Activated CD8-positive, alpha-beta memory T cell treated with anti-CD3 and anti-CD28 coated beads for 24 hours (primary cell): ENCODE data around the gene HTR4.

Experiments used
- DNase-seq: peaks from one replicate; pipeline ENCODE4 v3.0.0-alpha.2; 2020

The HTR4 gene

DNA sequence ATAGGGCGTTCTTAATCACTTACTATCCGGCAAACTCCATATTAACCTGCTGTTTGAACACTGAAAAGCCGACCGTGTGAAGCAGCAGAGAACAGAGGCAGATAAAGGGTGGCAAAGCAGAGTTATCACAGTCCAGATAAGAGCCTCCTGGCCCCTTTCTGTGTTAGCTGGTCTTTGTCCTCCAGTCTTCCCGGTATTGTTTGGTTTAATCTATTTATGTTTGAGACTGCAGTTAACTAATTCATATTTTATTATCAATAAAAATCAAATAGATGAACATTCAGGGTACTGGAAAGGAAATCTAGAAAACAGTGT lies 6.0 kb upstream of the HTR4 start:
- no peak for DNase-seq

DNA sequence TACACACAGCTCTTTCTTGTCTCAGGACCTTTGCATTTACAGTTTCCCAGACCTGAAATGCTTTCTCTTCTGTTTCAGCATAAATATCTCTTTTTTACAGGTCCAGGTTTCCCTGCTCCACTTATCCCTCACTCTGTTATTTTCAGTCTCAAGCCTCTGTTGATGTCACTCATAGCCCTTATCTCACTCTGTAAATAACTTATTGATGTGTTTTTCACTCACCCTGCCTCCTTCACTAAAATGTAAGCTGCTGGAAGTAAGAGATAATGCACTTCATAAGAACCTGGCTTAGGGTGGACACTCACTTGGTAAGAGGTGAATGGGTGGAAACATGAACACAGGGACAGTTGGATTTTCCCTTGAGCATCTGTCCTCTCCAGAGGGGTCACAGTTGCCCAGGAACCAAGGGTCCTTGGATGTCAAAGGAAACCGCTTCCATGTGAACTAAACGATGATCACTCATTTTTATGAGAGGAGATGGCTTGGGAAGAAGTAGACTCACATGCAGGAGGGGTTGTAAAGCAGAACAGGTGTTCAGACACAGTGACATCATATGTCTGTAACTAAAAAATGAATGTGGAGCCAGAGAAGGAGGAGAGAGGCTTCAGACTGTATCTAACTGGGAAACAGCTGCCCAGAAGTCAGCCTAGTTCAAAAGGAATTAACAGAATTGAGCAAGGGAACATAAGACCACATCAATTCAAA lies 5.5 kb upstream of the HTR4 start:
- no peak for DNase-seq

DNA sequence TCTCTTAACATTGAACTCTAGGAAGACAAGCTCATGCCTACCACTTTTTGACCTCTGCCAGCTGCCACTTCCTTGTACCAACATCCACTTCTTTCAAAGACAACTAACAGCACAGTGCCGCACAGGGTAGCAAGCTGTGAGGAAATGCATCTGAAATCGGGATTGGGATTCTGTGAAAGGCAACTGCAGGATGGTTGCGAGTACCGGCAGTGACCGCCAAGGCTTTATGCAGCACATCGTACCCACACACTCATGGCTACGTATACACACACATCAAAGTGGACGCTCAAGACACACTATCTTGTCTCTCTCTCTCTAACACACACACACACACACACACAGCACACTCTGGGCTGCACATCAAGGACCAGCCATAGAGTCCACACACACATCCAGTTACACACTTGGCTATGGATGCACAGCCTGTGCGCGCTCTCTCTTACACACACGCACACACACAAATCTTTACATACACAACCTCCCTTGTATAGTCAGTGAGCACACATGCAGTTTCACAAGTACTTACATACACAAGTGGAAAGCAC lies 964 bp downstream of the HTR4 start:
- DNase-seq: no peak

DNA sequence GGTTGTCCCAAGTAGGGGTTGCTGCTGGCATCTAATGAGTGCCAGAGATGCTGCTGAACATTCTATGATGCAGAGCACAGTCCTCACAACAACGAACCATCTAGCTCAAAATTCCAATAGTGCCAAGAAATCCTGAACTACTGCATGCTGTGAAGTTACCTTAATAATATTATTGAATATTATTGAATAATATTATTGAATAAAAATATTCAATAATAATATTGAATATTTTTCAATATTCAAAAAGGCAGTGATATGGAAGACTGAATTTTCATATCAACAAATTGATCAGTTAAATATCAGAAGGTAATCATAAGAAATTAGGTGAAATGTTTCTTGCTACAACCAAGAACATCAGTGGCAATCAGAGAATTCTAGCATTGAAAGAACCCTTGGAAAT lies 2.8 kb downstream of the HTR4 start:
- DNase-seq: no peak

DNA sequence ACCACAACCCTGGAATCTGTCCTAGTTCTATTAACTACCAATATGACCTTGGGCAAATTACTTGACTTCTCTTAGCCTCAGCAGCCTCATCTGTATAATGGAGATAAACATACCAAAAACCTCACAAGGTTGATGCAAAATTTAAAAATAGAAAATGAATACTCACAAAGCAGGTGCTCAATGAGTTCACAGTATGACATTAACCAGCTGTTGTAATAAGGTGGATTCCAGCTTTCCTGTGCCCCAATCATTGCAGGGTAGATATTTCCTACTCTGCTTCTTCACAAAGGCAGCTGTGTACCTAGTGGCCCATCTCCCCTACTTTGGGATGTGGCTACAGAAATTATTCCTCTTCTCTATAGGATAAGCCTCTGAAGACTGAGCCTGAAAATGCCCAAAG lies 8.8 kb downstream of the HTR4 start:
- no peak for DNase-seq

DNA sequence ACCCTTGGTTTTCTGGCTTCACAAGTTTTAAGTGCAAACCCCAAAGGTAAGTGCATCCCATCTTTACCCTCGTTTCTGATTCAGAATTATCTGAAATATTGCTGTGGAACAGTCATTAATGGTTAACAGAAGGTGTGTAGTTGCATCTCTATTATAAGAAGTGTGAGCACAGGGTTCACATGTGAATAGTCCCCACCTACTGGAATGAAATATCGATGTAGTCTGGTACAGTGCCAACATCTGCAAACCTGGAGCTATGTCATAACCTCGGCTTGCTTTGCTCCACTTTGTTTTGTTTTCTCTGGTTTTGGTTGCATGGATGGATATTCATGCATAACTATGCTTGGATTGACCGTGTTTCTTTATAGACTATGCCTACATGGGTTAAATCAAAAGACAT lies 12.6 kb downstream of the HTR4 start:
- DNase-seq: no peak

DNA sequence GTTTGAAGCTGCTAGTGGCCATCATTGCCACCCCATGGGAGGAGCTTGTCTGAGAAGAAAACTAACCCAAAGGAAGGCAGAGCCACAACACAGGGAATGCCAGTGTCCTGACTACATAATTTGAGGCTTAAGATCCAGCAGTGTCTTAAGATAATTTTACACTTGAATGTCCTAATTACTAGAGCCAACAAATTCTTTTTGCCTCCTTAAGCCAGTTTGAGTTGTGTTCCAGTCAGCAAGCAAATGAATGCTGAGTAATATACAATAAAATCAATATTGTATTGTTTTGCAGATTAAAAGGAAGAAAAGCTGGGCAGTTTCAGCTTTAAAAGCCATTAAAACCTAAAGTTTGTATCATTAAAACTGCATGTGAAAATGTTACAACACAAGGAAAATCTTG lies 13.9 kb downstream of the HTR4 start:
- no peak for DNase-seq

DNA sequence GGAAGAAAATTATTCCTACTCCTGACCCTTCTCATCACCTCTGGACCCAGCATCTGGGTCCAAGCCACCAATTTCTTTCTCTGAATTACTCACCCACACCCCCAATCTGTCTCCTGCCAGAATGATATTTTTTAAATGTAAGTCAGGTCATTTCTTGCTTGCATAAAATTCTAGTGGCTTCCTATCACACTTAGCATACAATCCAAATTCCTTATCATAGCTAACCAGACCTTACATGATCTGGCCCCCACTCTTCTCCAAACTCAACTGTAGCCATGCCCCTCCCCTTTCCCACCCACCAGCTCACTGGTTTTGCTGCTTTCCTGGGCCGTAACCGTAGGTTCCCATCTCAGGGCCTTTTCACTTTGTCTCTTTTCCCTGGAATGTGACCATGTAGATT lies 15.2 kb downstream of the HTR4 start:
- DNase-seq: no peak

DNA sequence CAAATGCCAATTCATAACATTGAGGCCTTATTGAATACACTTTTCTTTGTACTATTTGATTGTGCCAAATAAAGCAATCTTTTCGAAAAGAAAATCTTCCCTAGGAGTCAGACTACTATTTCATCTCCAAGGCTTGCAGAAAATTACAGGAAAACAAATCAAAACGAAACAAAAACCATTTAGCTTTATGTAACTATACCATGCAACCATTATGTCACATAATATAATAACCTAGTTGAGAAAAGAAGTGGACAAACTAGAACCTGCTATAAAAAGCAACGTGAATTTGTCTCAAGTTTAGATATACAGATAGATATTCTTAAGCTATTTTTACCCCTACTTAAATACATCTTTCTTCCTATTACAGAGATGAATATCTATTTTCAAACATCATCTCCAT lies 18.0 kb downstream of the HTR4 start:
- no peak for DNase-seq

DNA sequence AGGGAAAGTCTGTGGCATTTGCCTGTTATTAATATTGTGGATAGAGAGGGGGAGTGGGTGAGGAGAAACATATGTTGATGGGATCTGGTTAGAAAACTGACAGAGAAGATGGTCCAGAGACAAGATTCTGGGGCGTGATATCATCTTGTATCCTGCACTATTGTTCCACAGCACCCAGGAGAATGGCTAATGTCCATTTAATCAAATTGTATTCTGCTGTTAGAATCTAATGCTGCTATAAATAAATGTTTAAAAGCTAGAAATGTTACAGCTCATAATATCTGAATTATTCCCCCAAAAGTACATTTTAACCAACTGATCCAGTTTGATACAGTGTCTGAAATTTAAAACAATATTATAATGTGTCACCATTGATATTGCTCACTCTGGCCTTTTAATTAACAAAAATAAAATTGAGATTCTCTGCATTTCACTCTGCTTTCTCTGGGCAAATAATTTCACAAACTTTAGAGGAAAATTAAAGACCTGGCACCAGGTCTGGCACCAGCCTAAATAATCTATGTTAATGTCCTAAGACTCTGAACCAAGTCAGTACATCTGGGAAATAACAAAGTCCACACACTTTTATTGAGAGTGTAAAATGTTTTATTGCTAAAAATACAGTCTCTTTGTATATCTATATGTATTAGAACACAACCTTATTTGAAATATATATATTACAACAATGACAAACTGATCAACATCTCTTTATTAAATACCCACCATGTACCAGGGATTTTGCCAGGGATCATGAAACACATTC lies 18.8 kb downstream of the HTR4 start:
- no peak for DNase-seq

DNA sequence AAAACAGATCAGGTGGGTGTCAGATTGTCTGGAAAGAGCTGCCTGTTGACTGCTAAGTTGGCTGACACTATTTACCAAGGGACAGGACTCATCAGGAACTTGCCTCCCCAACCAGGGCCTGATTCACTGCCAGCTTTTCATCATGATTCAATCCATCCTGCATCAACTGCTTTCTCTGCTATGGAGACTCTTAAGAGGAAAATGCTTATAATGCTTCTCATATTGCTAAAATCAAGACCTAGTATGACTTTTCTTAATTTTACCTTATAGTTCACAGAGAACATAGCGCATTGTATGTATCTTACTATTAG lies 21.3 kb downstream of the HTR4 start:
- DNase-seq: no peak

DNA sequence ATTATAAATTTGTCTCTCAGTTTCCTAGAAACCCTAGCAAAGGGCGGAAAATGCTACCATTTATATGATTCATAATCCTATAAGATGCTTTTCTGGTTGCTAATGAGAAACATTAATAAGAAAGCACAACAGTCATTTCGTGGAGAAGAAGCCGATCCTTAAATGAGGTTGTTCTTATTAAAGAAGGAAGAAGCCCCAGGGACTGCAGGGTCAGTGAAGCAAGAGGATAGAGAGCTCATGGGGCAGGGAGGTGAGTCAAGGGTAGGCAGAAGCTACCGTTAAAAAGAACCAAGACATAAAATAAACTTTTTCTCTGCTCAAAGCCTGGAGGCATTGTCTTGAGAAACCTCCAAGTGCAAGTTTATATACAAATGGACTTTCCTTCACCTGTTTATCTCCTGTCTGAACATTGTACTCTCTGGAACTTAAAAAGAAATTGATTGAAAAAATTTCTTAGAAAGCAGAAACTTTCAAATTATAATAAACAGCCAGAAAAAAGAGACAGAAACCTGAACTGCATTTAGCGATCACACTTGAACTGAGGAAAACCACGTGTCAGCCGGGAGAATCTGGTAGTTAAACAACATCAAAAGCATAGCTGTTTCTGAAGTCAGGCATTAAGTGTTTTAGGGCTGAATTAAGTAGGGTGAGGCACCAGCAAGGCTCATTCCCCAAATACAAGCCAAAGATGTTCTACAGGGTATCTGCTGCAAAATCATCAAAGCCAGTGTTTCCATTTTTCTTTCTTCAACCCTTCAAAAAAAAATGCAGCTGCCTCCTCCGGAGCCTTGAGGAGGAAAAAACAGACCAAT lies 21.9 kb downstream of the HTR4 start:
- DNase-seq: no peak

DNA sequence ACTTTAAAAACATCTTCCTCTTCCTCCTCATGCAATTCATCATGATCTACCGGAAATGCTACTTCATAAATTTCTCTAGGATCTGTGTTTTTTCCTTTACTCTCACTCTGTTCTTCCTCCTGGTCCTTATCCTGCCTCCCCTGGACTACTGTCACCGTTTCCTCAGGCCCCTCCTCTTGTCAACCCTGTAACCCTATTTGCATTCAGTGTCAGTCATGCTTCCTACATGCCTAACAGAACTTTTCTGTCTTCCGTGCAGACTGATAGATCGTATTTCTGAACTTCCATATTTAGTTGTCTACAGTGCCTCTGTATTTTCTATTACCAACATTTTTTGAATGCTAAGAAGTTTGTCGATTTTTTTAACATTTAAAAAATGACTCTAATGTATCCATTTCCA lies 27.3 kb downstream of the HTR4 start:
- no peak for DNase-seq

DNA sequence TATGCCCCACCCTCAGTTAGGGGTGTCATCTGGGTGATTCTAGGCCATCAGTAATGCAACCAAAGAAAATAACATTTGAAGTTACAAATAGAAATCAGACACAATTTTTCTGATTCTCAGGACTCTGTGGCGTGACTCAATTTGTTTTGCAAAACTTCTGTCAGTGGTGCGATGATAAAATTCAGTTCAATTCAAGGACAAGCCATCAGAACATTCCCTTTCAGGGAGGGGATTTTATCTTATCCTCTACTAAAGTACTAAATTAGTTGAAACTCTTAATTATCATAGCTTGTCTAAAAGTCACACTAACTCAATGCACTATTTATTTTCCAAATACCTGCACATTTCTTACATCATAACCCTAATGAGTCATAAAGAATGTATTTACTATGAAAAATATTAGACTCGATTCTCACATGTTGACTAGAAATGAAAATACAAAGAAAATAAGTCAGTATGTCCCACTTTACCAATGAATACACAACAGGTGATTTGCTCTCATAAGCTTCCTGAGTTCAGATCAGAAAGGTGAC lies 28.2 kb downstream of the HTR4 start:
- DNase-seq: no peak

DNA sequence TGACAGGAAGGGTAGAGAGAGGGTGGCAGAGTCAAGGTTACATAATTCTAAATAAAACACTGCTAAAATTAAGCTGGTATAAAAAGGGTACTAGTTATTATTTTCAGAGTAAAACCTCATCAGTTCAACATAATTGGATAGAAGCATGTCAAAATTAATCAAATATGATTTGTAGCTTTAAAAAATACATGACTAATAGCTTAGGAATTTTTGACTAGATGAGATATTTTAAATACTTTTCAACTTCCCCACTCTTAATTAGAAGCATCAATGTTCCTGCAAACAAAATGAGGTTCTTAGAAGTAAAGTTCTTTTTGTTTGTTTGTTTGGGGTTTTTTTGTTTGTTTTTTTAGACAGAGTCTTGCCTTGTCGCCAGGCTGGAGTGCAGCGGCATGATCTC lies 29.1 kb downstream of the HTR4 start:
- DNase-seq: no peak

DNA sequence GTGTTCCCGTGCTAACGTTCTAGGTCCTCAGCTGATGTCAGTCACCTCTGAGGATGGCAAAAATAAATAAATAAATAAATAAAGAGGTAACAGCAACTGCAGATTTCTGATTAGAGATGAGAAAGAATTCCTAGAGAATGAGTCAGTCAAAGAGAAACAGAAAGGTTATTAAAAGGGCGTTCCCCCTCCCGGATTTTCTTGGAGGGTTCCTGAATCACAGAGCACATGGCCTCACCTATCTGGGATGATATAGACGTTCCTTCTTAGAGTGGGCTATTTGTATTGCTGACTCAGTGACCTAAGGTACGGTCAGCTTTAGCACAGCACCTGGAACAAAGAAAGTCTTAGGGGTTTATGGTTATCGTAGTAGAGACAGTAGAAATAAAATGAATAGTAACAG lies 30.6 kb downstream of the HTR4 start:
- DNase-seq: no peak

DNA sequence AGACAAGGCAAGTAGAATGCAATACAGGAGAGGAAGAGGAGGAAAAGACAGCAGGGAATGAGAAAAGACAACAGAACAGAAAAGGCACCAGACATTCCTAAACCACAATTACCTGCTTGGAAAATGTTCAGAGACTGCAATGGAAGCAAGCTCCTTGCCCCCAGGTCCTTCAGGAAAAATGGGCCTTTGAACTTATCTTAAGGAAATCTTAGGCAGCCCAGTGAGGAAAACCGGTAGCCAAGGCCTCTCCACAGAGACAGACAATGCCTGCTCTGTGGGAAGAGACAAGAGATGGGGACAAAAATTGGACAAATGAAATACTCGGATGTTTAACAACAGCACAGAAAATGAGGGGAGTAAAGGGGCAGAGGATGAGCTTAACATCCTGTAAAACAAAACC lies 31.2 kb downstream of the HTR4 start:
- no peak for DNase-seq

DNA sequence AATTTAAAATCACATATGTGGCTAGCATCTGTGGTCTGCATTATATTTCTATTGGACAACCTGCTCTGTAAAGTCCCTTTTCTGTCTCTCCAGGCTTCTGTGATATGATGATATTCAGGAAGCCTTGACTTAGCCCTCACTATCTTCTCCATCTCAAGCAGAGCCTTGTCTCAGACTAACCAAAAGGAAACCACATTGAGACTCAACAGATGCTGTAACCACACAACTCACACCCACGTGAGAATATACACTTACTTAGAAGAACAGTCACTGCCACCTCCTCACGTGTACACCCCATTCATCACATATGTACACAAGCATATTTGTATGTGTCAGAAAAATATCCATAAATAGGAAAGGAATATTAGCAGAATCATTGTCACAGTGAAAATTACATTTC lies 33.6 kb downstream of the HTR4 start:
- no peak for DNase-seq

DNA sequence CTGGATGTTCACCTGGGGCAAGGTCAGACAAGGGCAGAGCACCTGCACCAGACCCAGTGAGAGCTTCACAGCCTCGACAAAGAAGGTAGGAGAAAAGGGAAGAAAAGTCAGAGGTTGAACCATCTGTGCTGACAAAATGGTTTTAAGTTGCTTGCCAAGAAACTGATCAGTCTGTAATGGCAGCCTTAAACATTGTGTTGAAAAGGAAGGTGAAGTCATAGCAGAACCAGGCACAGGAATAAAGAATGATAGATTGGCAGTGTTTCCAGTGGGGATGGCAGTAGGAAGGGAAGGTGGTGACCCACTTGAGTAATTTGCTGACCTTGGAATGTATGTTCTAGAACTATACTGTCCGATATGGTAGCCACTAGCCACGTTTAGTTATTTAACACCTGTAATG lies 34.2 kb downstream of the HTR4 start:
- no peak for DNase-seq

DNA sequence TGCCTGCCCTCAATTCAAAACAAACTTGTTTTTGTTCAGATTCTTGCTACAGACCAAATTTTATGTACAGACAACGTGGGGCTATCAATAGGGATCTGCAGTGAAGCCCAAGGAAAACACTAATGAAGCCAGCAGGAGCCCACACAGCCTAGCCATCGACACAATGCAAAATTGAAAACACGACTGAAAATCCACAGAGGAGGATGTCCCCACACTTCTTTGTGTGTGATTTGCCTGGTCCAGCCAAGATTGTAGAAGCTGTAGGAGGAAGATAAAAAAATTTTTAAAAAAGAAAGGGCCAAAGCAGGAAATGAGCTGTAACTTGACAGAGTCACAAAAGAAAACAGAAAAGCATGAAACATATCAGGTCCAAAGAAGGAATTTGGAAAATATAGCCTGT lies 34.8 kb downstream of the HTR4 start:
- DNase-seq: no peak

DNA sequence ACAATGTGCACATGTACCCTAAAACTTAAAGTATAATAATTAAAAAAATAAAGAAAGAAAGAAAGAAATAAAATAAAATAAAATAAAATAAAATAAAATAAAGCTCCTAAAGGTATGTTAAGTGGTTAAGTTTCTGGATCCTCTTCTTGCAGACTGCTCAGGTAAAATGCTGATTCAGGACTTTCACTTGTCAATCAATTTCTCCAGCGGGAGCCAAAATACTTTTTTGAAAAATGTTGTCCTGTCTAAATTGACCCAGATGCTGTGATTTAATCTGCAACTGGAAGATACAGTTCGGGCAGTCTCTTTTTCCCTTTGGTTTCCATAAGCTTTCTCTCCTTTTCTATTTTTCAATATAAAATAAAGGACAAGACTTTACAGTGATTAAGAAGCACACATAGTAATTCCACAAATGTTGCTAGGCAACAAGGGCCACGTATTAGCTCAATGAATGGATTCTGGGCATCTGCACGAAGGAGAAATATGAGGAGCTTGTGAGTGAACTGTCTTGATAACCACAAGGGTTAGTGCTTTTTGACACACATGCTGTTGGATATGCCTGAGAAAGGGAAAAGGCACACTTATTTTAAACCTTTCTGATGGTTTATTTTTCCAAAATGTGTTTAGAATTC lies 38.6 kb downstream of the HTR4 start:
- no peak for DNase-seq

DNA sequence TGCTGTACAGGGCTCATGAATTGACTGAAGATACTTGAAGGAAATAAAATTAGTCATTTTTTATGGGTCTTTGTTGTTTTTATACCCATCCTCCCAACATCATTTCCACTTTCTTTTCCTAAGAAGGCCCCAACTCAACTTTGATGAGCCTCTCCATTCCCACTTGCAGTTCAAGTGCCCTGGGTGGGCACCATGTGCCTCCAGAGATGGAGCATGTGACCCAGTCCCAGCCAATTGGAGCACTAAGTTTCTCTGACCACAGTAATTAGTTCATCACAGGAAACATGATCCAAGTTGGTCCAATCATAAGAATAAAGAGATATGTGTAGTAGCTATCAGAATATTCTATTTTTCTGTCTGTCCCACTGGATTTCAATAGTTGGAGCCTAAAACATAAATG lies 46.9 kb downstream of the HTR4 start:
- DNase-seq: no peak

DNA sequence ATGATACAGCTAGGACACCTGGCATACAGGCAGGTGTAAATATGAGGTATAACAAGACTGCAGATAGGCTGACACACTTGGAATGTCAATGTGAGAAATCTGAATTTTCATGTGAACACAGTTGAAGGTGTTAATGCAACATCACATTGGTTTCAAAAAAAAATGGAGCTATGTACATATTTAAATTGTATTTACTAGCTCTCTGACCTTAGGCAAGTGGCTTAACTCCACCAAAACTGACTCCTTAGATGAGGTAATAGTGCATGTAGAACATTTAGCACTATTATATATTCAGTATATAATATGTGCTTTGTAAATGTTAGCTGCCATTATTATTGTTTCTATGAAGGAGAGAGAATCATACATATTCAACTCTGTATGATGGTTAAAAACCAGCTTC lies 48.0 kb downstream of the HTR4 start:
- DNase-seq: no peak
